Kidney (tissue), 14 donors: ENCODE data around the gene NME7. TPM values are rescaled to one million over a fixed set of nuclear protein-coding genes. Genes with fewer than 3 reads are reported as not detected.

Experiments
- DNase-seq, 5 donors: peaks; one replicate each; pipeline ENCODE4 v3.0.0-alpha.2; 2013 to 2020
- FAIRE-seq: peaks from 2 replicates; lab custom pipeline; 2012; peaks lifted over from hg19 to GRCh38; lab: Jason Lieb, UNC
- H3K27ac ChIP-seq, 2 donors: one replicate each; pipeline ENCODE4 v1.7.0; 2013; ENCODE audit warnings: low read depth in 2 of 2, low read length in 2 of 2, inconsistent platforms in 1 of 2
- H3K27me3 ChIP-seq: one replicate; pipeline ENCODE4 v1.7.1; 2013; ENCODE audit warnings: low read length, inconsistent platforms; ENCODE audit not compliant: control insufficient read depth, insufficient read depth
- H3K36me3 ChIP-seq, 3 donors: one replicate each; pipeline versions ENCODE4 v1.7.0 to v1.7.1; 2013; ENCODE audit warnings: low read length in 3 of 3, control low read depth in 1 of 3, inconsistent platforms in 1 of 3; ENCODE audit not compliant: insufficient read depth in 3 of 3, control insufficient read depth in 2 of 3
- H3K4me1 ChIP-seq, 3 donors: one replicate each; pipeline versions ENCODE4 v1.7.0 to v1.7.1; 2013; ENCODE audit warnings: low read length in 3 of 3, inconsistent platforms in 1 of 3, low read depth in 1 of 3; ENCODE audit not compliant: control insufficient read depth in 2 of 3, insufficient read depth in 2 of 3
- H3K4me3 ChIP-seq, 3 donors: one replicate each; pipeline versions ENCODE4 v1.7.0 to v1.8.1; 2013; ENCODE audit warnings: low read length in 3 of 3, control low read depth in 1 of 3, inconsistent platforms in 1 of 3
- H3K9ac ChIP-seq, 3 donors: one replicate each; pipeline versions ENCODE4 v1.7.0 to v1.7.1; 2013; ENCODE audit warnings: low read length in 3 of 3, control low read depth in 1 of 3, inconsistent platforms in 1 of 3
- H3K9me3 ChIP-seq, 3 donors: one replicate each; pipeline versions ENCODE4 v1.7.0 to v1.7.1; 2013; ENCODE audit warnings: low read length in 3 of 3, control low read depth in 1 of 3, inconsistent platforms in 1 of 3; ENCODE audit not compliant: control insufficient read depth in 2 of 3, insufficient read depth in 1 of 3
- intact Hi-C: fragments of 100-400 bp; cut with DNase I; formaldehyde crosslinking; loops from one replicate; pipeline ENCODE4 v1.11.1; 2022
- polyA plus RNA-seq: library from polyadenylated mRNA; stranded (reverse); fragments of 350-450 nt; fragmentation: Illumina TruSeq; extraction: RNeasy Lipid Tissue Mini Kit (QIAGEN cat#74804); gene quantifications from one replicate; pipeline ENCODE4 v1.2.3, GENCODE V29; 2014; ENCODE audit warnings: low read depth, low replicate concordance; ENCODE audit not compliant: insufficient read depth
- total RNA-seq: library from RNA; stranded (reverse); fragmentation: NEBNext Ultra II Directional; extraction: Animal tissue kit (Norgen Biotek cat#: 25700); gene quantifications from one replicate; pipeline ENCODE4 v1.2.1, GENCODE V29; 2021
- TF ChIP-seq, protein P1 (sequence below): IDR thresholded peaks from 3 replicates; pipeline ENCODE4 v1.5.1; 2012; ENCODE audit warnings: mild to moderate bottlenecking, moderate library complexity, borderline replicate concordance; ENCODE audit not compliant: insufficient read depth; ENCODE audit errors: extremely low read depth
- donor health status: control.
- donor health status: control.
- donor health status: control.
- donor health status: control.
- donor health status: control.
- donor health status: DM: yes; HTN: yes; CAD: no.
- donor health status: Normal renal cell carcinoma (clear cell type).

The NME7 gene
- total and polyA plus RNA-seq, 2 donors from 2014 or later: 13.7 to 31.9 TPM

DNA sequence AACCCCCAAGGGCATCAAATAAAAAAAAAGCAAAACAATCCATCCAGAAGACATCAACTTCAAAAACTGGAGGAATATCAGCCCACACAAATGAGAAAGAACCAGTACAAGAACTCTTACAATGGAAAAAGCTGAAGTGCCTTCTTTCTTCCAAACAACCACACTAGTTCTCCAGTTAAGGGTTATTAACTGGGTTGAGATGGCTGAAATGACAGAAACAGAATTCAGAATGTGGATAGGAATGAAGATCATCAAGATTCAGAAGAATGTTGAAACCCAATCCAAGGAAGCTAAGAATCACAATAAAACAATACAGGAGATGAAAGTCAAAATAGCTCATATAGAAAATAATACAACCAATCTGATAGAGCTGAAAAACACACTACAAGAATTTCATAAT lies 104.5 kb downstream of the NME7 start:
- Histone ChIP-seq H3K36me3 (no peaks in the 10 kb centered on the region), H3K9ac (no peak overlapping the region), H3K4me1 (no peaks in the 10 kb centered on the region), H3K27ac (no peak overlapping the region), H3K4me3 (no peak overlapping the region), H3K9me3 (peaks cover 0 to 4% (median 3%) of the 10 kb centered on the region in 3 donors), H3K27me3 (no peaks in the 10 kb centered on the region)
- intact Hi-C loops: no loop called here
- no peak for FAIRE-seq
- no peak for DNase-seq
- TF ChIP-seq, protein P1, sequence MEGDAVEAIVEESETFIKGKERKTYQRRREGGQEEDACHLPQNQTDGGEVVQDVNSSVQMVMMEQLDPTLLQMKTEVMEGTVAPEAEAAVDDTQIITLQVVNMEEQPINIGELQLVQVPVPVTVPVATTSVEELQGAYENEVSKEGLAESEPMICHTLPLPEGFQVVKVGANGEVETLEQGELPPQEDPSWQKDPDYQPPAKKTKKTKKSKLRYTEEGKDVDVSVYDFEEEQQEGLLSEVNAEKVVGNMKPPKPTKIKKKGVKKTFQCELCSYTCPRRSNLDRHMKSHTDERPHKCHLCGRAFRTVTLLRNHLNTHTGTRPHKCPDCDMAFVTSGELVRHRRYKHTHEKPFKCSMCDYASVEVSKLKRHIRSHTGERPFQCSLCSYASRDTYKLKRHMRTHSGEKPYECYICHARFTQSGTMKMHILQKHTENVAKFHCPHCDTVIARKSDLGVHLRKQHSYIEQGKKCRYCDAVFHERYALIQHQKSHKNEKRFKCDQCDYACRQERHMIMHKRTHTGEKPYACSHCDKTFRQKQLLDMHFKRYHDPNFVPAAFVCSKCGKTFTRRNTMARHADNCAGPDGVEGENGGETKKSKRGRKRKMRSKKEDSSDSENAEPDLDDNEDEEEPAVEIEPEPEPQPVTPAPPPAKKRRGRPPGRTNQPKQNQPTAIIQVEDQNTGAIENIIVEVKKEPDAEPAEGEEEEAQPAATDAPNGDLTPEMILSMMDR: no peak

DNA sequence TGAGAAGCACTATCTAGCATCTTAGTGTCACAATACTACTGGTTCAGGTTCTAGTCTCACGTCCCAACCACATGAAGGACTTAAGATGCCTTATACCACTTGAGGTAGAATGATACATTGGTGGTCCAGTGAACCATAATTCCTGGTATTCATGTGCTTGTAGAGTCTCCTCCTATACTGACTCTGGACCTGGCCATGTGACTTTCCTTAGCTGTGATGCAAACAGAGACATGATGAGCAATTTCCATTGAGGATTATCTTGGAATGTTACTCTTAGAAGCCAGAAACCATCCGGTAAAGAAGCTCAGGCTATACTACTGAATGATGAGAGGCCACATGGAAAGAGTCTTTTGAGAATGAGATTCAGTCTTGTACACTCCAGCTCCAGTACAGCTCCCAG lies 105.7 kb downstream of the NME7 start:
- TF ChIP-seq, protein P1: no peak
- H3K9ac ChIP-seq: no peak overlapping the region
- peaks cover 0 to 4% (median 3%) of the 10 kb centered on the region in 3 donors for H3K9me3 ChIP-seq
- H3K27ac ChIP-seq: no peak overlapping the region
- DNase-seq (no peak), FAIRE-seq (no peak)
- no peak overlapping the region for H3K4me3 ChIP-seq
- no peaks in the 10 kb centered on the region for H3K4me1 ChIP-seq
- H3K36me3 ChIP-seq: no peaks in the 10 kb centered on the region
- no peaks in the 10 kb centered on the region for H3K27me3 ChIP-seq
- intact Hi-C loops: no loop called here

DNA sequence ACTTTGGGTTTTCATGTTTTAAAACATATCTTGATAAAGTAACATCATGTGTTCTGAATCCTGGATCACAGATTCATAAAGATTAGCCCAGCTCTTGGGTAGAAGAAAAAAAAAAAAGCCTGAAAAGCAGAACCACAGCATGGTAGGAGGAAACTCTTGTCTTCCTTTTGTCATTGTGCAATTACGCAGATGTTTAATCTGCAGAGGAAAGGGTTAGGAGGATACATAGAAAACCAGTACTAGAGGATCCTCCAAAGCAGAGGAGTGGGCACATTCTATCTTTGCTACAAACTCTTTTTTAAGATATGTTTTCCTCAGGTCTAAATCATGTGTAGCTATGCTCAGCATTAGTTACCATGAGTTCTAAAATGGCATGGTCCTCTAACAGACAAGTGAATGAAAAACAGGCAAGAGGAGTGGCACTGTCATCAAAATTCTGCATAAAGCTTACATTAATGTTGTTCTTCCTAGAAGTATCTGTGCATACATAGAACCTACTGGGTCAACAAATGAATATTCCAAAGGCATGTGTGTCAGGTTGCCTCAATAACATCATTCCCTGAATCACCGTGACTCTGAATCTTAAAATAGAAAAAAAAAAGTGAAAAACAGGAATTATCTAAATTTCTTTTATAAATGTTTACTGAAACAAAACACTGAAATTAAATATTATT lies 107.0 kb downstream of the NME7 start:
- intact Hi-C loops: no loop called here
- no peaks in the 10 kb centered on the region for H3K36me3 ChIP-seq
- no peaks in the 10 kb centered on the region for H3K27me3 ChIP-seq
- no peak for FAIRE-seq
- no peaks in the 10 kb centered on the region for H3K4me1 ChIP-seq
- H3K4me3 ChIP-seq: no peak overlapping the region
- H3K9me3 ChIP-seq: peaks cover 0 to 4% (median 3%) of the 10 kb centered on the region in 3 donors
- DNase-seq: no peak
- H3K27ac ChIP-seq: no peak overlapping the region
- no peak overlapping the region for H3K9ac ChIP-seq
- TF ChIP-seq, protein P1: no peak
